Measurements from ENCODE around the gene TMED10.
"Not testable (repeated sequence)": the region's sequence is repeated elsewhere in the genome, so short reads cannot be mapped to it uniquely, and the experiment has no call there.

DNA sequence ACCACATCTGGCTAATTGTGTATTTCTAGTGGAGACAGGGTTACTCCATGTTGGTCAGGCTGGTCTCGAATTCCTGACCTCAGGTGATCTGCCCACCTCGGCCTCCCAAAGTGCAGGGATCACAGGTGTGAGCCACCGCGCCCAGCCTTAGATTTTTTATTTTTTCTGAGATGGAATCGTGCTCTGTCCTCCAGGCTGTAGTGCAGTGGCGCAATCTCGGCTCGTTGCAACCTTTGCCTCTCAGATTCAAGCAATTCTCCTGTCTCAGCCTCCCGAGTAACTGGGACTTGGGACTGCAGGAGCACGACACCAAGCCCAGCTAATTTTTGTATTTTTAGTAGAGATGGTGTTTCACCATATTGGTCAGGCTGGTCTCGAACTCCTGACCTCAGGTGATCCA, 5.8 kb upstream of the TMED10 start:
- TF ChIP-seq POLR2A (IDR thresholded peaks at IDR 0.05): not testable (repeated sequence)
- TF ChIP-seq, protein P1, sequence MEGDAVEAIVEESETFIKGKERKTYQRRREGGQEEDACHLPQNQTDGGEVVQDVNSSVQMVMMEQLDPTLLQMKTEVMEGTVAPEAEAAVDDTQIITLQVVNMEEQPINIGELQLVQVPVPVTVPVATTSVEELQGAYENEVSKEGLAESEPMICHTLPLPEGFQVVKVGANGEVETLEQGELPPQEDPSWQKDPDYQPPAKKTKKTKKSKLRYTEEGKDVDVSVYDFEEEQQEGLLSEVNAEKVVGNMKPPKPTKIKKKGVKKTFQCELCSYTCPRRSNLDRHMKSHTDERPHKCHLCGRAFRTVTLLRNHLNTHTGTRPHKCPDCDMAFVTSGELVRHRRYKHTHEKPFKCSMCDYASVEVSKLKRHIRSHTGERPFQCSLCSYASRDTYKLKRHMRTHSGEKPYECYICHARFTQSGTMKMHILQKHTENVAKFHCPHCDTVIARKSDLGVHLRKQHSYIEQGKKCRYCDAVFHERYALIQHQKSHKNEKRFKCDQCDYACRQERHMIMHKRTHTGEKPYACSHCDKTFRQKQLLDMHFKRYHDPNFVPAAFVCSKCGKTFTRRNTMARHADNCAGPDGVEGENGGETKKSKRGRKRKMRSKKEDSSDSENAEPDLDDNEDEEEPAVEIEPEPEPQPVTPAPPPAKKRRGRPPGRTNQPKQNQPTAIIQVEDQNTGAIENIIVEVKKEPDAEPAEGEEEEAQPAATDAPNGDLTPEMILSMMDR (IDR thresholded peaks at IDR 0.05): not testable (repeated sequence)
